HTR-8/SVneo (cell line): ENCODE data around the gene EMC8.
"Not testable (repeated sequence)": the region's sequence is repeated elsewhere in the genome, so short reads cannot be mapped to it uniquely, and the experiment has no call there.

ENCODE experiments used
- DNase-seq: peaks from one replicate; pipeline ENCODE4 v3.0.0; 2011; ENCODE audit warnings: low spot score, mixed read lengths; ENCODE audit not compliant: insufficient read length
- FAIRE-seq: peaks from 2 replicates; lab custom pipeline; 2011; peaks lifted over from hg19 to GRCh38; lab: Jason Lieb, UNC

Gene EMC8

GRCh38 chr16:85819245-85819644, 19.9 kb upstream of the EMC8 start:
- peak; percentile 85 for DNase-seq
- no peak for FAIRE-seq

- FAIRE-seq, DNase-seq: not testable (repeated sequence)
Observed at GRCh38 chr16:85817195-85817594, 17.9 kb upstream of the EMC8 start.

GRCh38 chr16:85816159-85816558, 16.8 kb upstream of the EMC8 start:
- DNase-seq (no peak), FAIRE-seq (no peak)

GRCh38 chr16:85812811-85813700, 13.7 kb upstream of the EMC8 start:
- DNase-seq = no peak
- FAIRE-seq = no peak

GRCh38 chr16:85812031-85812807, 12.9 kb upstream of the EMC8 start:
- FAIRE-seq (no peak), DNase-seq (no peak)

- DNase-seq (no peak), FAIRE-seq (no peak)
Observed at GRCh38 chr16:85810742-85811115, 11.4 kb upstream of the EMC8 start.

GRCh38 chr16:85810097-85810741, 10.9 kb upstream of the EMC8 start:
- no peak for FAIRE-seq
- DNase-seq = no peak

- FAIRE-seq = no peak
- no peak for DNase-seq
Observed at GRCh38 chr16:85809645-85810044, 10.3 kb upstream of the EMC8 start.

- no peak for DNase-seq
- no peak for FAIRE-seq
Observed at GRCh38 chr16:85808926-85809325, 9.6 kb upstream of the EMC8 start.

- DNase-seq, FAIRE-seq: not testable (repeated sequence)
Observed at GRCh38 chr16:85808104-85808503, 8.8 kb upstream of the EMC8 start.

- DNase-seq, FAIRE-seq: not testable (repeated sequence)
Observed at GRCh38 chr16:85807340-85807739, 8.0 kb upstream of the EMC8 start.

- DNase-seq (no peak), FAIRE-seq (no peak)
Observed at GRCh38 chr16:85806539-85806938, 7.2 kb upstream of the EMC8 start.

- FAIRE-seq = no peak
- no peak for DNase-seq
Observed at GRCh38 chr16:85805442-85806045, 6.2 kb upstream of the EMC8 start.

GRCh38 chr16:85803570-85803969, 4.2 kb upstream of the EMC8 start:
- DNase-seq (no peak), FAIRE-seq (no peak)

- no peak for FAIRE-seq
- no peak for DNase-seq
Observed at GRCh38 chr16:85800321-85800669, 951 bp upstream of the EMC8 start.

GRCh38 chr16:85798901-85799496, 345 bp downstream of the EMC8 start:
- FAIRE-seq = no peak
- peak; percentile 53 for DNase-seq

GRCh38 chr16:85798283-85798776, 1.0 kb downstream of the EMC8 start:
- FAIRE-seq = no peak

GRCh38 chr16:85796599-85796998, 2.7 kb downstream of the EMC8 start:
- FAIRE-seq (no peak), DNase-seq (no peak)

More at GRCh38 chr16:85798283-85798776, 1.0 kb downstream of the EMC8 start:
- DNase-seq = no peak

GRCh38 chr16:85796152-85796551, 3.2 kb downstream of the EMC8 start:
- FAIRE-seq = no peak

GRCh38 chr16:85794696-85795095, 4.6 kb downstream of the EMC8 start:
- FAIRE-seq (no peak), DNase-seq (no peak)

More at GRCh38 chr16:85796152-85796551, 3.2 kb downstream of the EMC8 start:
- DNase-seq = no peak
